AG10803 (cell line): ENCODE results near the gene GLYATL3.

Source experiments
- DNase-seq: peaks from one replicate; pipeline ENCODE4 v3.0.0; 2010; ENCODE audit warnings: low read depth
- H3K4me3 ChIP-seq: 2 replicates; pipeline ENCODE4 v1.5.1; 2011; ENCODE audit warnings: mild to moderate bottlenecking, low read length, control low read depth
- TF ChIP-seq, protein P1 (sequence below): conservative IDR thresholded peaks from 2 replicates; pipeline ENCODE4 v1.5.1; 2011; ENCODE audit warnings: mild to moderate bottlenecking, low read length, control low read depth, inconsistent platforms

Gene GLYATL3

DNA sequence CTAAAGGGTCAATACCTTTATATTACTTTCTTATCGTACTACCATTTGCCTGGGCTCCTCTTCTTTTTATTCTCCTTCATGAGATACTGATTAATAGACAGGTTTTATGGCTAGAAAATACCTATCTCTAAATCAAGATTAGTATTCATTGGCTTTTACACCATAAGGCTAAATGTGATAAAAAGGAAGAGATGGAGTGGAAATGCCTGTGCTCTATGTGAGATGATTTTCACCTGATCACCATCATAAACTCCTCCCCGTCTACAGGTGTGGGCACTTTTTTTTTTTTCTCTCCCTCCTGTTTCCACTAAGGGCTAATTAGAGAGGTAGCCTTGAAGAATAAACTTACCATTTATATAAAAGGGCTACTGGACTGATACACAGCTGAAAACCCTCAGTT lies at the start of gene GLYATL3:
Gene GLYATL3, plus strand, starts transcription at position 301 of the 400 bp plus-strand sequence. CDS start 12,068 bp downstream, outside the sequence.
- DNase-seq = no peak
- no peak within 1 kb of the TSS for H3K4me3 ChIP-seq
- TF ChIP-seq, protein P1, sequence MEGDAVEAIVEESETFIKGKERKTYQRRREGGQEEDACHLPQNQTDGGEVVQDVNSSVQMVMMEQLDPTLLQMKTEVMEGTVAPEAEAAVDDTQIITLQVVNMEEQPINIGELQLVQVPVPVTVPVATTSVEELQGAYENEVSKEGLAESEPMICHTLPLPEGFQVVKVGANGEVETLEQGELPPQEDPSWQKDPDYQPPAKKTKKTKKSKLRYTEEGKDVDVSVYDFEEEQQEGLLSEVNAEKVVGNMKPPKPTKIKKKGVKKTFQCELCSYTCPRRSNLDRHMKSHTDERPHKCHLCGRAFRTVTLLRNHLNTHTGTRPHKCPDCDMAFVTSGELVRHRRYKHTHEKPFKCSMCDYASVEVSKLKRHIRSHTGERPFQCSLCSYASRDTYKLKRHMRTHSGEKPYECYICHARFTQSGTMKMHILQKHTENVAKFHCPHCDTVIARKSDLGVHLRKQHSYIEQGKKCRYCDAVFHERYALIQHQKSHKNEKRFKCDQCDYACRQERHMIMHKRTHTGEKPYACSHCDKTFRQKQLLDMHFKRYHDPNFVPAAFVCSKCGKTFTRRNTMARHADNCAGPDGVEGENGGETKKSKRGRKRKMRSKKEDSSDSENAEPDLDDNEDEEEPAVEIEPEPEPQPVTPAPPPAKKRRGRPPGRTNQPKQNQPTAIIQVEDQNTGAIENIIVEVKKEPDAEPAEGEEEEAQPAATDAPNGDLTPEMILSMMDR = no peak

GRCh38 chr6:49453221-49453620 lies 46.5 kb upstream of the GLYATL3 start:
- no peak for DNase-seq
- TF ChIP-seq, protein P1 = peak; percentile 37
- H3K4me3 ChIP-seq = no peak overlapping the region

GRCh38 chr6:49454787-49455709 lies 44.7 kb upstream of the GLYATL3 start:
- TF ChIP-seq, protein P1 = no peak
- H3K4me3 ChIP-seq = no peak overlapping the region
- DNase-seq = no peak

DNA sequence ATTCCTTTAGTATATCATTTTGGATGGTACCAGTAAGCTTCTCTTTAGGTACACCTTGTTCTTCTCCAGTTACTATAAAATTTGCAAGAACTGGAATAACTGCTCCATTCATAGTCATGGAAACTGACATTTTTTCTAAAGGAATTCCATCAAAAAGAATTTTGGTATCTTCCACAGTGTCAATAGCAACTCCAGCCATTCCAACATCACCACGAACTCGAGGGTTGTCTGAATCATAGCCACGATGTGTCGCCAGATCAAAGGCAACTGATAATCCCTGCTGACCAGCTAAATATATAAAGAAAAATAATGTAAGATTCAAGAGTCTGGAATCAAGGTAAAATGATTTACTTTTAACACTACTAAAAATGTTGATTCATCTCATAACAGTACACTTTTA lies 42.0 kb upstream of the GLYATL3 start:
- H3K4me3 ChIP-seq = no peak overlapping the region
- TF ChIP-seq, protein P1 = no peak

GRCh38 chr6:49462071-49462470 lies 37.7 kb upstream of the GLYATL3 start:
- TF ChIP-seq, protein P1 = no peak
- peak overlapping the region; percentile 96 for H3K4me3 ChIP-seq
- DNase-seq = no peak

More for the DNA sequence above, 42.0 kb upstream of the GLYATL3 start:
- DNase-seq = no peak

DNA sequence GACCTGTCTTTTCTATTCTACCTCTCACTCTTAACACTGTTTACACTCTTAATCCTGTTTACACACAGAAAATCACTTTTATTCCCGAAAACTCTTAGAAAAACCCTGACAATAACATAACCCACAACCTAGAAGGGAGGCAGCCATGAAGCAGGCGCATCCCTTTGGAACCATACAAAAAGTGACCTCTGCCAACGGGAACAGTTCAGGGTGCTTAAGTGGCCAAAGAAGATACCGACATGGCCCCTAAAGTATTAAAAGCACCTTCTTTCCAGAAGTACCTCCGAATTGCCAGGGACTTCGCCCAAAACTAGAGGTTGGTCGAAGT lies 37.2 kb upstream of the GLYATL3 start:
- TF ChIP-seq, protein P1 = no peak
- H3K4me3 ChIP-seq = peak overlapping the region; percentile 96
- DNase-seq = no peak
